ENCODE measurements around the gene TPST2. TPM values are rescaled to one million over a fixed set of nuclear protein-coding genes. Genes with fewer than 3 reads are reported as not detected.
A peak's percentile ranks its signal among the peaks of the same experiment; 100 is the strongest.

Gene TPST2
- total RNA-seq, 2 experiments from 2014 or later = 62.8 to 68.9 TPM

DNA sequence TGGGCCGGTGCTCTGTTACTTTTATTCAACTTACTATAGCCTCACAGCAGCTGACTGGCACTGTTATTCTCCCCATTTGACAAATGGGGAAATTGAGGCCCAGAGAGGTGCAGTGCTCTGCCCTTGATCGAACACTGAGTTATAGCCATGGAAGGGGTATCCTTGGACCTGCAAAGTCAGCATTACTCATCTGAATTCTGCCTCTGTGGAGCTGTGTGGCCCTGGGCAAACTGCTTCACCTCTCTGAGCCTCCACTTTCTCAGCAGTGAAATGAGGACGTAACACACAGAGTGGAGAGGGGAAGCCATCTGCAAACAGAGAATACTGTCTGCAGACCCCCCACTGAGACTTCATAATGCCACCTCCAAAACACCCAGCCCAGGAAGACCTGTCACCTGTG lies 25.3 kb downstream of the TPST2 start:
- POLR2A ChIA-PET = no interaction called here
- no peak for DNase-seq

DNA sequence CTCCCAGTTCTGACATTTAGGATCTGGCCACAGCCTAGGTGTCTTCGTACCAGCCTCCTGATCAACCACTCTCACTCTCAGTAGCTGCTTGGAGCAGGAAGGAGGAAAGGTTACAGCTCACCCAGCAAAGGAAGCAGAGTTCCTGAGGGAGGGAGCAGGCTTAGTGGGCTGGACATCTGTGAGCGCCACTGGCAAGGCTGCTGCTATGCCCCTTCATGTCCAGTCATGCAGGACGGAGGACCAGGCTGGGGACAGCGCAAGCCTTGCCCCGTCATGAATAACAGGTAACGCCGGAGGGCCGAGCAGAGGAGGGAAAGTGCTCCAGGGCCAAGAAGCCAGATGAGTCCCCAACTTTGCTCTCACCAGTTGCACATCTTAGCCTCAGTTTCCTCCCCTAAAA lies 25.8 kb downstream of the TPST2 start:
- Mint-ChIP-seq H3K9me3 (ENCODE audit: insufficient read depth) (no peaks in the 10 kb centered on the region), H3K27me3 (ENCODE audit: low read depth) (no peaks in the 10 kb centered on the region), H3K36me3 (ENCODE audit: low read depth) (peaks cover 34% of the 10 kb centered on the region), H3K4me3 (no peak overlapping the region), H3K4me1 (ENCODE audit: low read depth) (peaks cover 49% of the 10 kb centered on the region), H3K27ac (no peak overlapping the region)
- ChIA-PET POLR2A (no interaction called here), CTCF (interaction anchor here (1.0 to 2.3 kb wide), 2 partner anchors 61 to 103 kb away, joined by 3 to 6 read pairs; no protein-coding TSS in a partner anchor)
- no peak for DNase-seq
- ATAC-seq = no peak

More for the DNA sequence above, 25.3 kb downstream of the TPST2 start:
- H3K4me3 Mint-ChIP-seq = no peak overlapping the region
- ATAC-seq = no peak
- peaks cover 35% of the 10 kb centered on the region for H3K36me3 Mint-ChIP-seq (ENCODE audit: low read depth)
- peaks cover 48% of the 10 kb centered on the region for H3K4me1 Mint-ChIP-seq (ENCODE audit: low read depth)
- CTCF ChIA-PET = interaction anchor here (1.0 kb wide), 1 partner anchor 102 kb away, joined by 3 read pairs; no protein-coding TSS in a partner anchor
- no peaks in the 10 kb centered on the region for H3K9me3 Mint-ChIP-seq (ENCODE audit: insufficient read depth)
- no peaks in the 10 kb centered on the region for H3K27me3 Mint-ChIP-seq (ENCODE audit: low read depth)
- no peak overlapping the region for H3K27ac Mint-ChIP-seq

DNA sequence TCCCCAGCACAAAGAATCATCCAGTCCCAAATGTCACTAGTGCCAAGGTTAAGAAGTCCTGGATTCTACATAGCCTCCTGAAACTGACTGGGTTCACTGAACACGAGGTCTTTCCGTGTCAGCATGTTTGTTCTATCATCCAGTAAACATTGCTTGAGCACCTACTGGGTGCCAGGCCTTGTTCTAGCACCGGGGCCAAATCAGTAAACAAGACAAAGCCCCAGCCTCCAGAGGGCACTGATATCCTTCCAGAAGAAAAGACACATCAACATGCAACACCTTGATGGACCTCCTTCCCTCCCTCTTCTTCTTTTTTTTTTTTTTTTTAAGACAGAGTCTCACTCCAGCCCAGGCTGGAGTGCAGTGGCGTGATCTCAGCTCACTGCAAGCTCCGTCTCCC lies 26.9 kb downstream of the TPST2 start:
- DNase-seq (peak; percentile 35), ATAC-seq (no peak)
- CTCF ChIA-PET = interaction anchor here (2.3 kb wide), 1 partner anchor 60 kb away, joined by 6 read pairs; no protein-coding TSS in a partner anchor
- no peak overlapping the region for H3K4me3 Mint-ChIP-seq
- H3K27me3 Mint-ChIP-seq (ENCODE audit: low read depth) = no peaks in the 10 kb centered on the region
- H3K27ac Mint-ChIP-seq = no peak overlapping the region
- no peaks in the 10 kb centered on the region for H3K9me3 Mint-ChIP-seq (ENCODE audit: insufficient read depth)
- peaks cover 46% of the 10 kb centered on the region for H3K4me1 Mint-ChIP-seq (ENCODE audit: low read depth)
- POLR2A ChIA-PET = no interaction called here
- peaks cover 30% of the 10 kb centered on the region for H3K36me3 Mint-ChIP-seq (ENCODE audit: low read depth)

DNA sequence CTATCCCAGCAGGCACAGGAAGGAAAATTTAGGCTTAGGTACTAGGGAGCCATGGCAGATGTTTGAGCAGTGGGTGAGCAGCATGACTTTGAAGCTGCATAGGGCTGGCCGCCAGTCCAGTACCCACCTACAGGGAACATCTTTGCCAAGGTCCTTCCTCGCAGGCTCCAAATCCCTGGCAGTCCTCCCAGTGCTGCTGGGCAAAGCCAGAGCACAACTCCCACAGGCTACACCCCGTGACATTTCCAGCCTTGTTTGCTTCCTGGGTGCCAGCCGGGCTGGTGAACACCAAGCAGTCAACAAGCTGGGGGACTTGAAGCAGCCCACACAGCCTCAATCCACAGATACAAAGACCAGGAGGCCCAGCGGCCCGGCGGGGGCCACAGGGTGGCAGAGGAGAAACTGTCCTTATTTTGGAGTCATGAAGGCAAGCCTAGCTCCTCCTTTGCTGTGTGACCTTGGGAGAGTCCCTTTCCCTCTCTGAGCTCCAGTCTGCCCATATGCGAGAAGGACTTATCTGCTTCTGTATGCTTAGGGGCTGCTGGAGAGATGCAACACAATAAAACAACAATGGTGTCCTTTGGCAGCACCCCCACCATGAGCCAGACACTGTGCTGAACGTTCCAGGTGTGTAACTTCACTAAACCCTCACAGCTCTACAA lies 28.0 kb downstream of the TPST2 start:
- H3K36me3 Mint-ChIP-seq (ENCODE audit: low read depth) = peaks cover 28% of the 10 kb centered on the region
- H3K4me1 Mint-ChIP-seq (ENCODE audit: low read depth) = peaks cover 41% of the 10 kb centered on the region
- DNase-seq (no peak), ATAC-seq (no peak)
- H3K27ac Mint-ChIP-seq = peak overlapping the region; percentile 22
- H3K27me3 Mint-ChIP-seq (ENCODE audit: low read depth) = no peaks in the 10 kb centered on the region
- no peak overlapping the region for H3K4me3 Mint-ChIP-seq
- POLR2A ChIA-PET = interaction anchor here (0.6 kb wide), 1 partner anchor 15 kb away, joined by 3 read pairs; no protein-coding TSS in a partner anchor
- CTCF ChIA-PET = interaction anchor here (0.8 to 2.3 kb wide), 3 partner anchors 11 to 59 kb away, joined by 3 to 6 read pairs (median 4); no protein-coding TSS in a partner anchor
- no peaks in the 10 kb centered on the region for H3K9me3 Mint-ChIP-seq (ENCODE audit: insufficient read depth)

DNA sequence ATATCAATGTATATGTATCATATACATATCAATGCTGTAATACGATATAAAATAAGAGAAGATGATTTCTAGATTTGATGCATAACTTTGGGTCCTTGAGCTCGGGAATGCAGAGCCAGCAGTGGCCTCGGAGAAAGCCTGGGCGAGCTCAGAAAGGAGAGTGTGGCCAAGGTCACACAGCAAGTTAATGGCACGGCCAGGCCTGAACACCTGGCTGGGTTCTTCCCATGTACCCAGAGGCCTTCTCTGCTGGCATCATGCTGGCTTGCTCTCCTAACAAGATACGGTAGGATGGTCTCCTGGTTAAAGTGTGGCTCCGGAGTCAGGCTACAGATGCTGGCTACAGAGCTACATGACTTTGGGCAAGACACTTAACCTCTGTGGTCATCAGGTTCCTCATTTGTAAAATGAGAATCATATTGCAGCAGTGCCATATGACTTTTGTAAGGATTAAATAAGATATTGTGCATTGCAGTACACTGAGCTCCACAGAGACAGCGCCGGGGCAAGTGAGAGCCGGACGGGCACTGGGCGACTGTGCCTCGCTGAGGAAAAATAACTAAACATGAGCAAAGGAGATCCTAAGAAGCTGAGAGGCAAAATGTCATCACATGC lies 29.9 kb downstream of the TPST2 start:
- ChIA-PET POLR2A (no interaction called here), CTCF (interaction anchor here (0.6 to 1.1 kb wide), 2 partner anchors 17 to 133 kb away, joined by 3 read pairs; no protein-coding TSS in a partner anchor)
- H3K9me3 Mint-ChIP-seq (ENCODE audit: insufficient read depth) = no peaks in the 10 kb centered on the region
- DNase-seq (no peak), ATAC-seq (no peak)
- peaks cover 30% of the 10 kb centered on the region for H3K4me1 Mint-ChIP-seq (ENCODE audit: low read depth)
- no peaks in the 10 kb centered on the region for H3K27me3 Mint-ChIP-seq (ENCODE audit: low read depth)
- H3K36me3 Mint-ChIP-seq (ENCODE audit: low read depth) = peaks cover 25% of the 10 kb centered on the region
- H3K4me3 Mint-ChIP-seq = no peak overlapping the region
- peak overlapping the region; percentile 8 for H3K27ac Mint-ChIP-seq

DNA sequence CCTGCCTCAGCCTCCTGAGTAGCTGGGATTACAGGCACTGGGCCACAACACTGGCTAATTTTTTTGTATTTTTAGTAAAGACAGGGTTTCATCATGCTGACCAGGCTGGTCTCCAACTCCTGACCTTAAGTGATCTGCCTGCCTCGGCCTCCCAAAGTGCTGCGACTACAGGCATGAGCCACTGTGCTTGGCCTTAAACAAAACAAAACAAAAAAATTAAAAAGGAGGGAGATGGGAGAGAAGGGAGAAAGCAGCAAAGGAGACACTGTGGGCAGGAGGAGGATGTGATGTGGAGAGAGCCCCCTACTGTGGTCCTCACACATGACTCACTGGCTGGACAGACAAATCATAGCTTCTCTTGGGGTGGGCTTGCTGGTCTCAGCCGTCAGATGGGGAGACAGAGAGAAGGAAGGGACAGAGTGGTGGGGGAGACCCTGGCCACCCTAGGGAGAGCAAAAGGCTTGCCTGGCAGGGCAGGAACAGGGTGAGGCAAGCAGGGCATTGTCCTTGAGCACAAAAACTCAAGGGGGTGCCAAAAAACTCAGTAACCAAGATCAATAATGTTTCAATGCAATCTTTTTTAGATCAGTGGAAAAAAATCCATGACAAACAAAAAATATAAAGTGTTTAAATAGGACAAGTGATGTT lies 31.6 kb downstream of the TPST2 start:
- peaks cover 9% of the 10 kb centered on the region for H3K36me3 Mint-ChIP-seq (ENCODE audit: low read depth)
- no peaks in the 10 kb centered on the region for H3K9me3 Mint-ChIP-seq (ENCODE audit: insufficient read depth)
- ChIA-PET CTCF (no interaction called here), POLR2A (no interaction called here)
- DNase-seq = no peak
- no peak for ATAC-seq
- no peaks in the 10 kb centered on the region for H3K27me3 Mint-ChIP-seq (ENCODE audit: low read depth)
- peak overlapping the region; percentile 53 for H3K27ac Mint-ChIP-seq
- peaks cover 32% of the 10 kb centered on the region for H3K4me1 Mint-ChIP-seq (ENCODE audit: low read depth)
- H3K4me3 Mint-ChIP-seq = no peak overlapping the region

DNA sequence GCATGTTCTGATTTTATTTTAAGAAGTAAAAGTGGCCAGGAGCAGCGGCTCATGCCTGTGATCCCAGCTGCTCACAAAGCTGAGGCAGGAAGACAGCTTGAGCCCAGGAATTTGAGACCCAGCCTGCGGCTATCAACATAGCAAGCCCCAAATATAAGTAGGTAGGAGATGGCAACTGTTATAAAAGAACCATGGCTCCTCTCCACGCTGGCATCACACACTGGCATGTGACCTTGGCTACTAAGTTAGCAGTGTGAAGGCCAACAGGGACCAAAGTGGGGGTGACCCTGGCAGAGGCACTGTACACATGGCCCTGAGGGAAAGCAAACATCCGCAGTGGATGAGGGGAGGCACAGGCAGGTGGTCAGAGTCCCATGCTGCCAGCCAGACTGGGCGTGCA lies 33.0 kb downstream of the TPST2 start:
- CTCF ChIA-PET = no interaction called here
- Mint-ChIP-seq H3K27ac (no peak overlapping the region), H3K9me3 (ENCODE audit: insufficient read depth) (no peaks in the 10 kb centered on the region), H3K36me3 (ENCODE audit: low read depth) (peaks cover 9% of the 10 kb centered on the region), H3K4me1 (ENCODE audit: low read depth) (peaks cover 33% of the 10 kb centered on the region), H3K27me3 (ENCODE audit: low read depth) (no peaks in the 10 kb centered on the region), H3K4me3 (no peak overlapping the region)
- POLR2A ChIA-PET = no interaction called here
- no peak for DNase-seq
- no peak for ATAC-seq

DNA sequence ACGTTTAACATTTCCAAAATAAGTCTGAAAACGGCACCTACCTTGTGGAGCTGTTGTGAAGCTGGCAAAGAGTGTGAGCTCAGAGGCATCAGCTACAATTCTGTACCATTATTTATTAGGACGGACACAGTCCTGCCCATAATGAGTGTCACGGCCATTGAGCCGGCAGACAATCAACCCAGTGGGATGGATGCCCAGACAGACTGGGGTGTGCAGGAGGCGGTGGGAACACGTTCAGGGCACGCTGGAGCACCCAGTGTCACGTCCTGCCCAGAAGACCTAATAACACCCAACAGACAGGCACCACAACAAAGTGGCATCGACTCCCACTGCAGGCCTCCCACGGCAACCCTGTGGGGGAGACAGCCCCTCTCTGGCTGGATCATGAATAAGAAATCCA lies 34.5 kb downstream of the TPST2 start:
- ATAC-seq (no peak), DNase-seq (no peak)
- Mint-ChIP-seq H3K9me3 (ENCODE audit: insufficient read depth) (no peaks in the 10 kb centered on the region), H3K4me3 (no peak overlapping the region), H3K27ac (no peak overlapping the region), H3K36me3 (ENCODE audit: low read depth) (peaks cover 11% of the 10 kb centered on the region), H3K27me3 (ENCODE audit: low read depth) (no peaks in the 10 kb centered on the region), H3K4me1 (ENCODE audit: low read depth) (peaks cover 29% of the 10 kb centered on the region)
- POLR2A ChIA-PET = interaction anchor here (0.6 kb wide), 1 partner anchor 16 kb away, joined by 3 read pairs; no protein-coding TSS in a partner anchor
- CTCF ChIA-PET = interaction anchor here (0.8 kb wide), 1 partner anchor 110 kb away, joined by 3 read pairs; no protein-coding TSS in a partner anchor

DNA sequence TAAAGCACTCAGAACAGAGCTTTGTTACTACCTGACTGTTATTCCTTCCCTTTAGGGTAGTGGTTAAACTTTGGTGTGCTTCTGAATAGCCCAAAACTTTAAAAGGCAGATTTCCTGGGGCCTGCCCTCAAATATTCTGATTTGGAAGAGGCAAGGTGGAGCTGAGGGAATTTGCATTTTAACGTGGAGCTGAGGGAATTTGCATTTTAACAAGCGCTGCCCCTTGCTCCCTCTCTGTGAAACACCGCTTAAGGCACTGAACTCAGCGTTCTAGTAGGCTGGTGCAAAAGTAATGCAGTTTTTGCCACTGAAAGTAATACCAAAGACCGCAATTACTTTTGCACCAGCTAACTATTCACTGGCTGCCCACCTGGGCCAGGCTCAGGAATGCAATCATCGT lies 35.0 kb downstream of the TPST2 start:
- ChIA-PET CTCF (interaction anchor here (0.8 kb wide), 1 partner anchor 111 kb away, joined by 3 read pairs; no protein-coding TSS in a partner anchor), POLR2A (no interaction called here)

DNA sequence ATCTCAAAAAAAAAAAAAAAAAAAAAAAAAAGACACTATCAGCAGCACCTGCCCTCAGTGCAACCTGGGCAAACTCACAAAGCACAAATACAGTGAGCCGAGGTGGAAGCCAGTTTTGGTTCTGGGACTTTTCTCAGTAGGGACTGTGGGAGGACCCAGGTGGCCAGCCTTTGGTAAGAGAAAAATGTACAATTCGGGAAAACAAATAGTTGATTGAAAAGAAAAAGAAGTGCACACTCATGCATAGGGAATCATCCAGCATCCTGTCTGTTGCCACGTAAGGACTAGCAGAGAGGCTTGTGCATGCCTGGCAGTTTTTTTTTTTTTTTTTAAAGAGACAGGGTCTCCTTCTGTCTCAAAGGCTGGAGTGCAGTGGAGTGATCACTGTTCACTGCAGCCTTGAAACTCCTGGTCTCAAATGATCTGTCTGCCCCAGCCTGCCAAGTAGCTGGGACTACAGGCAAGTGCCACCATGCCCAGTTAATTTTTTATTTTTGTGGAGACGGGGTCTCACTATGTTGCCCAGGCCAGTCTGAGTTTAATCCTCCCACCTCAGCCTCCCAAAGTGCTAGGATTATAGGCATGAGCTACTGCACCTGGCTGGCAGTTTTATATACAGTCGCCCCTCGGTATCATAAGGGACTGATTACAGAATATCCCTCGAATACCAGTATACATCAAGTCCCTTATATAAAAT lies 36.7 kb downstream of the TPST2 start:
- ATAC-seq (no peak), DNase-seq (no peak)
- ChIA-PET CTCF (no interaction called here), POLR2A (no interaction called here)
- peaks cover 17% of the 10 kb centered on the region for H3K36me3 Mint-ChIP-seq (ENCODE audit: low read depth)
- peaks cover 27% of the 10 kb centered on the region for H3K4me1 Mint-ChIP-seq (ENCODE audit: low read depth)
- H3K27me3 Mint-ChIP-seq (ENCODE audit: low read depth) = no peaks in the 10 kb centered on the region
- no peaks in the 10 kb centered on the region for H3K9me3 Mint-ChIP-seq (ENCODE audit: insufficient read depth)
- no peak overlapping the region for H3K4me3 Mint-ChIP-seq
- peak overlapping the region; percentile 16 for H3K27ac Mint-ChIP-seq

More for the DNA sequence above, 35.0 kb downstream of the TPST2 start:
- H3K9me3 Mint-ChIP-seq (ENCODE audit: insufficient read depth) = no peaks in the 10 kb centered on the region
- H3K27me3 Mint-ChIP-seq (ENCODE audit: low read depth) = no peaks in the 10 kb centered on the region
- DNase-seq = no peak
- peaks cover 29% of the 10 kb centered on the region for H3K4me1 Mint-ChIP-seq (ENCODE audit: low read depth)
- H3K4me3 Mint-ChIP-seq = no peak overlapping the region
- ATAC-seq = no peak
- peak overlapping the region; percentile 30 for H3K27ac Mint-ChIP-seq
- peaks cover 13% of the 10 kb centered on the region for H3K36me3 Mint-ChIP-seq (ENCODE audit: low read depth)

DNA sequence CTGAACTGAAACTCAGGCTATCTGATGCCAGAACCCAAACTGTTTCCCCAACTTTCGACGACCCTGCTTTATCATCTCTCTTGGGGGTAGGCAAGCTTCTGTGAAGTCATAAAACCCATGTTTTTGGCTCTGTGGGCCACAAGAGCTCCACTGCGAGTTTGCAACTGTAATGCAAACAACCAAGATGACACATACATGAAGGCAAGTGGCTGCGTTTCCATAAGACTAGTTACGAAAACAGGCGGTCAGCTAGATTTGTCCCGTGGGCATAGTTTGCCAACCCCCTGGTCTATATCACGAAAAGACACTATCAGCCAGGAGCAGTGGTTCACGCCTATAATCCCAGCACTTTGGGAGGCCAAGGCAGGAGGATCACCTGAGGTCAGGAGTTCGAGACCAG lies 37.5 kb downstream of the TPST2 start:
- peaks cover 4% of the 10 kb centered on the region for H3K9me3 Mint-ChIP-seq (ENCODE audit: insufficient read depth)

More for the DNA sequence above, 37.5 kb downstream of the TPST2 start:
- DNase-seq = no peak
- Mint-ChIP-seq H3K4me3 (no peak overlapping the region), H3K27me3 (ENCODE audit: low read depth) (no peaks in the 10 kb centered on the region), H3K27ac (no peak overlapping the region), H3K4me1 (ENCODE audit: low read depth) (peaks cover 33% of the 10 kb centered on the region), H3K36me3 (ENCODE audit: low read depth) (peaks cover 23% of the 10 kb centered on the region)
- POLR2A ChIA-PET = no interaction called here
- CTCF ChIA-PET = no interaction called here
- no peak for ATAC-seq

Measured in activated CD8-positive, alpha-beta T cell treated with anti-CD3 and anti-CD28 coated beads, Interleukin-2, amount 10 ng/mL, durations not matched to agents 7 days and 5 days (primary cell).